SK-N-SH treated with all-trans-retinoic acid at 6 μM for 48 hours (cell line): ENCODE measurements around the gene SSTR5.

Experiments
- ATAC-seq: fragments of 200-7000 bp; cut with Tn5 transposase; 3 replicates; pipeline ENCODE4 v1.9.1; 2020; ENCODE audit warnings: mild to moderate bottlenecking, moderate library complexity
- BACH2 ChIP-seq: fragments of 250-450 bp; sonication (Bioruptor Pico); IDR thresholded peaks from 2 replicates; pipeline ENCODE4 v1.9.0; 2021; ENCODE audit warnings: mild to moderate bottlenecking, borderline replicate concordance
- CREB5 ChIP-seq: fragments of 250-450 bp; sonication (Bioruptor Pico); IDR thresholded peaks from 2 replicates; pipeline ENCODE4 v1.5.1; 2020; ENCODE audit warnings: low read depth, mild to moderate bottlenecking, moderate library complexity
- CSDC2 ChIP-seq: fragments of 250-450 bp; sonication (Bioruptor Pico); IDR thresholded peaks from 2 replicates; pipeline ENCODE4 v1.5.0; 2020; ENCODE audit warnings: mild to moderate bottlenecking, moderate library complexity
- CSRNP3 ChIP-seq: fragments of 250-450 bp; sonication (Bioruptor Pico); IDR thresholded peaks from 2 replicates; pipeline ENCODE4 v1.5.1; 2021; ENCODE audit warnings: mild to moderate bottlenecking, moderate library complexity
- ESRRG ChIP-seq: fragments of 250-450 bp; sonication (Bioruptor Pico); IDR thresholded peaks from 2 replicates; pipeline ENCODE4 v1.6.1; 2021; ENCODE audit warnings: mild to moderate bottlenecking
- GLIS3 ChIP-seq: fragments of 250-450 bp; sonication (Bioruptor Pico); IDR thresholded peaks from 2 replicates; pipeline ENCODE4 v1.5.0; 2020; ENCODE audit warnings: mild to moderate bottlenecking, moderate library complexity
- ISL1 ChIP-seq: fragments of 250-450 bp; sonication (Bioruptor Pico); IDR thresholded peaks from 2 replicates; pipeline ENCODE4 v2.1.2; 2022; ENCODE audit warnings: mild to moderate bottlenecking, moderate library complexity
- OSR1 ChIP-seq: fragments of 250-450 bp; sonication (Bioruptor Pico); IDR thresholded peaks from 2 replicates; pipeline ENCODE4 v1.8.0; 2022; ENCODE audit warnings: moderate library complexity, mild to moderate bottlenecking, inconsistent platforms
- PATZ1 ChIP-seq: fragments of 250-450 bp; sonication (Bioruptor Pico); IDR thresholded peaks from 2 replicates; pipeline ENCODE4 v1.8.0; 2020; ENCODE audit warnings: mild to moderate bottlenecking, moderate library complexity, borderline replicate concordance
- POU6F1 ChIP-seq: fragments of 250-450 bp; sonication (Bioruptor Pico); IDR thresholded peaks from 2 replicates; pipeline ENCODE4 v1.8.0; 2021; ENCODE audit warnings: low read depth, mild to moderate bottlenecking, moderate library complexity, borderline replicate concordance
- PPARA ChIP-seq: fragments of 250-450 bp; sonication (Bioruptor Pico); IDR thresholded peaks from 2 replicates; pipeline ENCODE4 v1.5.0; 2020; ENCODE audit warnings: mild to moderate bottlenecking, borderline replicate concordance
- RARB ChIP-seq: fragments of 250-450 bp; sonication (Bioruptor Pico); IDR thresholded peaks from 2 replicates; pipeline ENCODE4 v1.8.0; 2021; ENCODE audit warnings: mild to moderate bottlenecking, moderate library complexity
- SNAI2 ChIP-seq: fragments of 250-450 bp; sonication (Bioruptor Pico); IDR thresholded peaks from 2 replicates; pipeline ENCODE4 v1.5.0; 2020; ENCODE audit warnings: mild to moderate bottlenecking, moderate library complexity
- TCF4 ChIP-seq: fragments of 250-450 bp; sonication (Bioruptor Pico); IDR thresholded peaks from 2 replicates; pipeline ENCODE4 v1.8.0; 2021; ENCODE audit warnings: mild to moderate bottlenecking, moderate library complexity, borderline replicate concordance
- TOX ChIP-seq: fragments of 250-450 bp; sonication (Bioruptor Pico); IDR thresholded peaks from 2 replicates; pipeline ENCODE4 v1.8.0; 2021; ENCODE audit warnings: mild to moderate bottlenecking, moderate library complexity, borderline replicate concordance
- TSHZ2 ChIP-seq: fragments of 250-450 bp; sonication (Bioruptor Pico); IDR thresholded peaks from 2 replicates; pipeline ENCODE4 v1.5.0; 2020; ENCODE audit warnings: mild to moderate bottlenecking, moderate library complexity
- ZC3H10 ChIP-seq: fragments of 250-450 bp; sonication (Bioruptor Pico); IDR thresholded peaks from 2 replicates; pipeline ENCODE4 v1.5.1; 2021; ENCODE audit warnings: mild to moderate bottlenecking, moderate library complexity
- ZFP3 ChIP-seq: fragments of 250-450 bp; sonication (Bioruptor Pico); IDR thresholded peaks from 2 replicates; pipeline ENCODE4 v1.5.0; 2020; ENCODE audit warnings: mild to moderate bottlenecking, moderate library complexity
- ZFP30 ChIP-seq: fragments of 450-650 bp; formaldehyde crosslinking; IDR thresholded peaks from 2 replicates; pipeline ENCODE4 v1.5.0; 2022; ENCODE audit warnings: mild to moderate bottlenecking, moderate library complexity
- ZNF565 ChIP-seq: fragments of 450-650 bp; formaldehyde crosslinking; conservative IDR thresholded peaks from 2 replicates; pipeline ENCODE4 v1.5.0; 2020; ENCODE audit warnings: low read depth, mild to moderate bottlenecking, moderate library complexity
- ZNF70 ChIP-seq: fragments of 450-650 bp; formaldehyde crosslinking; IDR thresholded peaks from 2 replicates; pipeline ENCODE4 v1.5.0; 2020; ENCODE audit warnings: mild to moderate bottlenecking, moderate library complexity
- ZNF8 ChIP-seq: fragments of 450-650 bp; formaldehyde crosslinking; IDR thresholded peaks from 2 replicates; pipeline ENCODE4 v1.5.0; 2020; ENCODE audit warnings: mild to moderate bottlenecking, moderate library complexity

Gene SSTR5

GRCh38 chr16:1112506-1113184 is 40.1 kb downstream of the SSTR5 start (continued):
- TF ChIP-seq ZFP3 (CRISPR knock-in tag) (no peak), TCF4 (CRISPR knock-in tag) (no peak), ZNF8 (CRISPR knock-in tag) (no peak), GLIS3 (no peak)
- TF ChIP-seq, all 23 proteins: peak for 0

- ATAC-seq, result no peak
- TF ChIP-seq CSRNP3 (CRISPR knock-in tag), result no peak
- TF ChIP-seq ZNF8 (CRISPR knock-in tag), result no peak
- TF ChIP-seq PPARA (CRISPR knock-in tag), result no peak
- no peak for TF ChIP-seq ESRRG
- no peak for TF ChIP-seq ISL1 (CRISPR knock-in tag)
- TF ChIP-seq ZNF565, result no peak
- TF ChIP-seq SNAI2, result no peak
- no peak for TF ChIP-seq ZFP30
- no peak for TF ChIP-seq POU6F1 (CRISPR knock-in tag)
- TF ChIP-seq GLIS3, result no peak
- TF ChIP-seq CSDC2, result no peak
- TF ChIP-seq OSR1 (CRISPR knock-in tag), result no peak
- no peak for TF ChIP-seq TCF4 (CRISPR knock-in tag)
- TF ChIP-seq BACH2 (CRISPR knock-in tag), result no peak
- no peak for TF ChIP-seq CREB5 (CRISPR knock-in tag)
- no peak for TF ChIP-seq PATZ1 (CRISPR knock-in tag)
- TF ChIP-seq ZNF70 (CRISPR knock-in tag), result no peak
Measured at GRCh38 chr16:1113489-1113888, 40.9 kb downstream of the SSTR5 start.

GRCh38 chr16:1113889-1114526 is 41.5 kb downstream of the SSTR5 start:
- ATAC-seq, result no peak
- TF ChIP-seq ZNF565, result no peak
- no peak for TF ChIP-seq CSDC2
- TF ChIP-seq ZFP3 (CRISPR knock-in tag), result no peak
- TF ChIP-seq BACH2 (CRISPR knock-in tag), result no peak
- TF ChIP-seq SNAI2, result no peak
- TF ChIP-seq RARB (CRISPR knock-in tag), result no peak
- no peak for TF ChIP-seq ZFP30
- no peak for TF ChIP-seq ZC3H10 (CRISPR knock-in tag)
- TF ChIP-seq ZNF70 (CRISPR knock-in tag), result no peak
- no peak for TF ChIP-seq TOX (CRISPR knock-in tag)
- TF ChIP-seq OSR1 (CRISPR knock-in tag), result no peak
- TF ChIP-seq ZNF8 (CRISPR knock-in tag), result no peak
- no peak for TF ChIP-seq POU6F1 (CRISPR knock-in tag)
- no peak for TF ChIP-seq TSHZ2 (CRISPR knock-in tag)
